ENCODE data around the gene STXBP1. TPM values are rescaled to one million over a fixed set of nuclear protein-coding genes. Genes with fewer than 3 reads are reported as not detected.

Gene STXBP1
- total and polyA plus RNA-seq, 2 of the 13 experiments (the other 11 are each of a cell fraction or from before 2014, with no cell fraction given): 2.9 TPM

GRCh38 chr9:127729522-127730256, 117.6 kb downstream of the STXBP1 start (continued):
- TF ChIP-seq ZNF674 (CRISPR knock-in tag; IDR thresholded peaks at IDR 0.05; ENCODE audit: low read depth) (no peak), ARID2 (CRISPR knock-in tag; IDR thresholded peaks at IDR 0.05; ENCODE audit: borderline replicate concordance) (no peak), AKNA (CRISPR knock-in tag; IDR thresholded peaks at IDR 0.05; ENCODE audit: borderline replicate concordance) (no peak), AHDC1 (CRISPR knock-in tag; IDR thresholded peaks at IDR 0.05; ENCODE audit: borderline replicate concordance) (no peak), FOXK1 (CRISPR knock-in tag; IDR thresholded peaks at IDR 0.05; ENCODE audit: borderline replicate concordance, low read depth) (no peak), TFE3 (CRISPR knock-in tag; IDR thresholded peaks at IDR 0.05) (no peak), ZNF629 (CRISPR knock-in tag; conservative IDR thresholded peaks at IDR 0.05) (no peak), POGZ (CRISPR knock-in tag; IDR thresholded peaks at IDR 0.05) (no peak), ZNF296 (CRISPR knock-in tag; conservative IDR thresholded peaks at IDR 0.05) (no peak), ZBTB49 (CRISPR knock-in tag; IDR thresholded peaks at IDR 0.05; ENCODE audit: borderline replicate concordance) (no peak), ZNF543 (CRISPR knock-in tag; IDR thresholded peaks at IDR 0.05) (no peak), ZKSCAN1 (IDR thresholded peaks at IDR 0.05; ENCODE audit: low read length) (no peak)

Measured in HepG2 (cell line).